H9 (cell line): ENCODE measurements around the gene PARD6B. TPM values are rescaled to one million over a fixed set of nuclear protein-coding genes. Genes with fewer than 3 reads are reported as not detected.

Source experiments
- DNase-seq: peaks from one replicate; pipeline ENCODE4 v3.0.0-alpha.2; 2017
- H2AFZ ChIP-seq: one replicate; pipeline ENCODE4 v1.6.1; 2013; ENCODE audit warnings: mild to moderate bottlenecking, low read length, control low read depth, moderate library complexity
- H2AK5ac ChIP-seq: 2 replicates; pipeline ENCODE4 v1.6.1; 2013; ENCODE audit warnings: low read length, control low read depth, mixed read lengths; ENCODE audit not compliant: insufficient read length
- H2BK120ac ChIP-seq: one replicate; pipeline ENCODE4 v1.6.1; 2013; ENCODE audit warnings: low read depth, mild to moderate bottlenecking, low read length, control low read depth, inconsistent platforms; ENCODE audit not compliant: poor library complexity, severe bottlenecking
- H2BK12ac ChIP-seq: 2 replicates; pipeline ENCODE4 v1.6.1; 2013; ENCODE audit warnings: low read length, control low read depth, mixed read lengths, low read depth; ENCODE audit not compliant: insufficient read length
- H2BK15ac ChIP-seq: 2 replicates; pipeline ENCODE4 v1.6.1; 2013; ENCODE audit warnings: low read depth, low read length, control low read depth
- H2BK20ac ChIP-seq: one replicate; pipeline ENCODE4 v1.6.1; 2013; ENCODE audit warnings: low read depth, mild to moderate bottlenecking, low read length, control low read depth, inconsistent platforms; ENCODE audit not compliant: poor library complexity, severe bottlenecking
- H2BK5ac ChIP-seq: 2 replicates; pipeline ENCODE4 v1.6.1; 2013; ENCODE audit warnings: low read length, control low read depth, mixed read lengths; ENCODE audit not compliant: insufficient read length
- H3K14ac ChIP-seq: 2 replicates; pipeline ENCODE4 v1.6.1; 2013; ENCODE audit warnings: low read length, control low read depth; ENCODE audit not compliant: insufficient read depth
- H3K18ac ChIP-seq: 2 replicates; pipeline ENCODE4 v1.6.1; 2013; ENCODE audit warnings: low read depth, mild to moderate bottlenecking, mixed read lengths, low read length, control low read depth; ENCODE audit not compliant: insufficient read length
- H3K23ac ChIP-seq: 2 replicates; pipeline ENCODE4 v1.6.1; 2013; ENCODE audit warnings: low read length, control low read depth, mixed read lengths, low read depth; ENCODE audit not compliant: insufficient read length
- H3K23me2 ChIP-seq: 2 replicates; pipeline ENCODE4 v1.6.1; 2013; ENCODE audit warnings: low read depth, mild to moderate bottlenecking, mixed read lengths, low read length, control low read depth; ENCODE audit not compliant: insufficient read length, poor library complexity, severe bottlenecking
- H3K27ac ChIP-seq: 2 replicates; pipeline ENCODE4 v1.5.1; 2013; ENCODE audit warnings: low read length, control low read depth, mixed read lengths, low read depth; ENCODE audit not compliant: insufficient read length
- H3K27me3 ChIP-seq: 2 replicates; pipeline ENCODE4 v1.6.1; 2013; ENCODE audit warnings: low read length, control low read depth, inconsistent platforms; ENCODE audit not compliant: insufficient read depth
- H3K4ac ChIP-seq: 2 replicates; pipeline ENCODE4 v1.6.1; 2013; ENCODE audit warnings: low read depth, mild to moderate bottlenecking, control low read depth, inconsistent platforms, low read length, moderate library complexity
- H3K4me1 ChIP-seq: 2 replicates; pipeline ENCODE4 v1.6.1; 2013; ENCODE audit warnings: low read length, control low read depth, inconsistent platforms; ENCODE audit not compliant: insufficient read depth
- H3K4me2 ChIP-seq: 2 replicates; pipeline ENCODE4 v1.6.1; 2013; ENCODE audit warnings: low read length, control low read depth, mixed read lengths; ENCODE audit not compliant: insufficient read length, insufficient read depth
- H3K56ac ChIP-seq: 2 replicates; pipeline ENCODE4 v1.6.1; 2013; ENCODE audit warnings: low read depth, mild to moderate bottlenecking, mixed read lengths, low read length, control low read depth; ENCODE audit not compliant: insufficient read length
- H3K79me1 ChIP-seq: 2 replicates; pipeline ENCODE4 v1.6.1; 2013; ENCODE audit warnings: low read depth, mild to moderate bottlenecking, moderate library complexity, low read length, control low read depth, inconsistent platforms; ENCODE audit not compliant: insufficient read depth, poor library complexity, severe bottlenecking
- H3K79me2 ChIP-seq: 2 replicates; pipeline ENCODE4 v1.6.1; 2013; ENCODE audit warnings: low read length, control low read depth, inconsistent platforms; ENCODE audit not compliant: insufficient read depth
- H3K9ac ChIP-seq: 2 replicates; pipeline ENCODE4 v1.6.1; 2013; ENCODE audit warnings: low read length, control low read depth, mixed read lengths; ENCODE audit not compliant: insufficient read length; ENCODE audit errors: extremely low read depth
- H3K9me3 ChIP-seq: one replicate; pipeline ENCODE4 v1.6.1; 2013; ENCODE audit warnings: low read depth, low read length, inconsistent platforms; ENCODE audit not compliant: control insufficient read depth
- H3T11ph ChIP-seq: one replicate; pipeline ENCODE4 v1.6.1; 2013; ENCODE audit warnings: mild to moderate bottlenecking, low read length, control low read depth, inconsistent platforms
- H4K20me1 ChIP-seq: one replicate; pipeline ENCODE4 v1.6.1; 2013; ENCODE audit not compliant: control insufficient read depth, insufficient read length, insufficient read depth
- H4K5ac ChIP-seq: 2 replicates; pipeline ENCODE4 v1.6.1; 2013; ENCODE audit warnings: low read depth, mild to moderate bottlenecking, mixed read lengths, low read length, control low read depth; ENCODE audit not compliant: insufficient read length
- H4K8ac ChIP-seq: replicated peaks from 2 replicates; pipeline ENCODE4 v1.6.1; 2013; ENCODE audit warnings: low read length, control low read depth, mixed read lengths, low read depth; ENCODE audit not compliant: insufficient read length
- H4K91ac ChIP-seq: 2 replicates; pipeline ENCODE4 v1.6.1; 2013; ENCODE audit warnings: low read depth, mild to moderate bottlenecking, moderate library complexity, mixed read lengths, low read length, control low read depth; ENCODE audit not compliant: insufficient read length
- H3K27ac Mint-ChIP-seq, 3 experiments: 2 replicates in 2 of 3; 3 replicates in 1 of 3; pipeline ENCODE4 v1.8.0; 2020 to 2021; ENCODE audit warnings: mixed read lengths in 3 of 3, mild to moderate bottlenecking in 1 of 3, moderate library complexity in 1 of 3
- H3K27me3 Mint-ChIP-seq: 2 replicates; pipeline ENCODE4 v1.8.0; 2021; ENCODE audit warnings: low read depth, mild to moderate bottlenecking, moderate library complexity, mixed read lengths
- H3K36me3 Mint-ChIP-seq, 3 experiments: 2 replicates in 2 of 3; 3 replicates in 1 of 3; pipeline ENCODE4 v1.8.0; 2020 to 2021; ENCODE audit warnings: low read depth in 3 of 3, mixed read lengths in 3 of 3; ENCODE audit not compliant: insufficient read depth in 1 of 3
- H3K4me1 Mint-ChIP-seq, 2 experiments: 2 replicates each; pipeline ENCODE4 v1.8.0; 2020; ENCODE audit warnings: mixed read lengths in 2 of 2
- H3K4me3 Mint-ChIP-seq, 2 experiments: 2 replicates in 1 of 2; 3 replicates in 1 of 2; pipeline ENCODE4 v1.8.0; 2020 to 2021; ENCODE audit warnings: mild to moderate bottlenecking in 2 of 2, mixed read lengths in 2 of 2, moderate library complexity in 1 of 2
- H3K9me3 Mint-ChIP-seq, 2 experiments: 2 replicates in 1 of 2; 3 replicates in 1 of 2; pipeline ENCODE4 v1.8.0; 2020; ENCODE audit warnings: mild to moderate bottlenecking in 2 of 2, mixed read lengths in 2 of 2, moderate library complexity in 1 of 2
- WGBS: extraction: QIAGEN DNeasy Blood & Tissue Kit; methylation state at CpG from one replicate; pipeline ENCODE4 v1.1.7; 2013; ENCODE audit warnings: missing lambda C conversion rate, low lambda C conversion rate, mixed read lengths; ENCODE audit not compliant: insufficient read length; ENCODE audit errors: extremely low coverage; 5-methylcytosine and 5-hydroxymethylcytosine counted together
- total RNA-seq: library from RNA; stranded (reverse); gene quantifications from 2 replicates; pipeline ENCODE4 v1.2.1, GENCODE V29; 2021
- TF ChIP-seq, protein P1 (sequence below): fragments of 200-600 bp; sonication (generic); conservative IDR thresholded peaks from 3 replicates; pipeline ENCODE4 v1.8.0; 2021; ENCODE audit warnings: antibody characterized with exemption, mild to moderate bottlenecking

Gene PARD6B
- total RNA-seq, 1 experiment from 2014 or later, result 27.4 TPM

- TF ChIP-seq, protein P1, sequence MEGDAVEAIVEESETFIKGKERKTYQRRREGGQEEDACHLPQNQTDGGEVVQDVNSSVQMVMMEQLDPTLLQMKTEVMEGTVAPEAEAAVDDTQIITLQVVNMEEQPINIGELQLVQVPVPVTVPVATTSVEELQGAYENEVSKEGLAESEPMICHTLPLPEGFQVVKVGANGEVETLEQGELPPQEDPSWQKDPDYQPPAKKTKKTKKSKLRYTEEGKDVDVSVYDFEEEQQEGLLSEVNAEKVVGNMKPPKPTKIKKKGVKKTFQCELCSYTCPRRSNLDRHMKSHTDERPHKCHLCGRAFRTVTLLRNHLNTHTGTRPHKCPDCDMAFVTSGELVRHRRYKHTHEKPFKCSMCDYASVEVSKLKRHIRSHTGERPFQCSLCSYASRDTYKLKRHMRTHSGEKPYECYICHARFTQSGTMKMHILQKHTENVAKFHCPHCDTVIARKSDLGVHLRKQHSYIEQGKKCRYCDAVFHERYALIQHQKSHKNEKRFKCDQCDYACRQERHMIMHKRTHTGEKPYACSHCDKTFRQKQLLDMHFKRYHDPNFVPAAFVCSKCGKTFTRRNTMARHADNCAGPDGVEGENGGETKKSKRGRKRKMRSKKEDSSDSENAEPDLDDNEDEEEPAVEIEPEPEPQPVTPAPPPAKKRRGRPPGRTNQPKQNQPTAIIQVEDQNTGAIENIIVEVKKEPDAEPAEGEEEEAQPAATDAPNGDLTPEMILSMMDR, result no peak
- H4K91ac ChIP-seq, result no peak overlapping the region
- no peak overlapping the region for H3K18ac ChIP-seq
- no peaks in the 10 kb centered on the region for H3K79me1 ChIP-seq
- no peaks in the 10 kb centered on the region for H3K27me3 Mint-ChIP-seq
- H4K8ac ChIP-seq, result no peak overlapping the region
- H3K56ac ChIP-seq, result no peak overlapping the region
- no CpG with 5 or more reads among the region's 4 CpGs for WGBS
- H4K5ac ChIP-seq, result no peak overlapping the region
- H3K9me3 Mint-ChIP-seq, result no peaks in the 10 kb centered on the region; a peak in 1 of 5 replicates
- no peak overlapping the region for H3K23ac ChIP-seq
- H3K4me3 Mint-ChIP-seq, result no peak overlapping the region
- no peaks in the 10 kb centered on the region for H4K20me1 ChIP-seq
- H3K4ac ChIP-seq, result no peak overlapping the region
- no peaks in the 10 kb centered on the region for H3K4me1 ChIP-seq
- H3K14ac ChIP-seq, result no peak overlapping the region
- no peak overlapping the region for H2BK20ac ChIP-seq
- H2AFZ ChIP-seq, result no peak overlapping the region
- H2BK120ac ChIP-seq, result no peak overlapping the region
- H3K27ac ChIP-seq, result no peak overlapping the region
- no peaks in the 10 kb centered on the region for H3K27me3 ChIP-seq
- no peaks in the 10 kb centered on the region for H3K9me3 ChIP-seq
- H3K36me3 Mint-ChIP-seq, result peaks cover 7 to 24% (median 15%) of the 10 kb centered on the region in 3 experiments; a peak in 6 of 7 replicates
- DNase-seq, result no peak
- no peaks in the 10 kb centered on the region for H3K79me2 ChIP-seq
- no peak overlapping the region for H2BK15ac ChIP-seq
- no peak overlapping the region for H3K27ac Mint-ChIP-seq
- no peak overlapping the region for H3K9ac ChIP-seq
- no peak overlapping the region for H2BK5ac ChIP-seq
- no peak overlapping the region for H3K4me2 ChIP-seq
- H3K23me2 ChIP-seq, result no peaks in the 10 kb centered on the region
- H3K4me1 Mint-ChIP-seq, result 0 out of 4 replicates have a peak, but pooled peaks cover 0 to 2% of the 10 kb centered on the region in 2 experiments
- no peak overlapping the region for H3T11ph ChIP-seq
- no peak overlapping the region for H2BK12ac ChIP-seq
- no peak overlapping the region for H2AK5ac ChIP-seq
Measured at GRCh38 chr20:50754420-50754819, 23.0 kb downstream of the PARD6B start.
